Endothelial cell of umbilical vein (primary cell): ENCODE data around the gene OARD1. TPM values are rescaled to one million over a fixed set of nuclear protein-coding genes. Genes with fewer than 3 reads are reported as not detected.

ENCODE experiments used
- BruUV-seq: library from RNA; stranded (reverse); fragments of 400-500 nt; replicated peaks from 2 replicates; lab custom pipeline; 2021; lab: Mats Ljungman, UMichigan
- CTCF ChIA-PET: fragments of 300-600, 350-600 bp; sonication (Branson Sonifier 250); formaldehyde crosslinking; loops from one replicate; lab custom pipeline; 2021; ENCODE audit warnings: antibody characterized with exemption, inconsistent platforms; lab: Charles Lee
- POLR2A ChIA-PET: fragments of 300-600, 350-600 bp; sonication (Branson Sonifier 250); formaldehyde crosslinking; loops from one replicate; lab custom pipeline; 2021; ENCODE audit warnings: antibody characterized with exemption, inconsistent platforms; lab: Charles Lee
- DNase-seq: peaks from one replicate; pipeline ENCODE4 v3.0.0-alpha.2; 2011; ENCODE audit warnings: low read depth, low spot score
- FAIRE-seq: peaks from 2 replicates; lab custom pipeline; 2011; peaks lifted over from hg19 to GRCh38; lab: Jason Lieb, UNC
- H2AFZ ChIP-seq: 2 replicates; pipeline ENCODE4 v1.6.0; 2012; ENCODE audit warnings: low read depth, low read length, control low read depth, inconsistent platforms
- H3K27ac ChIP-seq: 2 replicates; pipeline ENCODE4 v1.5.1; 2011; ENCODE audit warnings: low read depth, mild to moderate bottlenecking, control low read depth, low read length, moderate library complexity; ENCODE audit not compliant: insufficient read depth
- H3K27me3 ChIP-seq, 2 experiments: 2 replicates each; pipeline versions ENCODE4 v1.6.0 to v1.6.1; 2011; ENCODE audit warnings: low read length in 2 of 2, mixed read lengths in 1 of 2; ENCODE audit not compliant: control insufficient read depth in 2 of 2, insufficient read depth in 2 of 2
- H3K36me3 ChIP-seq, 2 experiments: 2 replicates in 1 of 2; 3 replicates in 1 of 2; pipeline ENCODE4 v1.5.1; 2011; ENCODE audit warnings: low read length in 2 of 2, mild to moderate bottlenecking in 1 of 2, moderate library complexity in 1 of 2; ENCODE audit not compliant: control insufficient read depth in 2 of 2, insufficient read depth in 2 of 2; ENCODE audit errors: extremely low read depth in 1 of 2
- H3K4me1 ChIP-seq: 3 replicates; pipeline ENCODE4 v1.5.1; 2011; ENCODE audit warnings: mild to moderate bottlenecking, low read length; ENCODE audit not compliant: control insufficient read depth, insufficient read depth; ENCODE audit errors: extremely low read depth
- H3K4me2 ChIP-seq: 2 replicates; pipeline ENCODE4 v1.6.1; 2011; ENCODE audit warnings: low read length, control low read depth, mixed read lengths; ENCODE audit not compliant: insufficient read depth
- H3K4me3 ChIP-seq, 3 experiments: fragments of 200-600 bp in 1 of 3; sonication (generic), shearing (Covaris generic) in 1 of 3; replicated peaks in 1 of 3; 2 replicates each; pipeline ENCODE4 v1.5.1; 2011 to 2016; ENCODE audit warnings: control low read depth in 3 of 3, low read length in 3 of 3, mild to moderate bottlenecking in 2 of 3, inconsistent platforms in 1 of 3, low read depth in 1 of 3, moderate library complexity in 1 of 3; ENCODE audit not compliant: insufficient read depth in 1 of 3
- H3K79me2 ChIP-seq: 2 replicates; pipeline ENCODE4 v1.6.0; 2012; ENCODE audit warnings: low read length, inconsistent platforms; ENCODE audit not compliant: control insufficient read depth, insufficient read depth
- H3K9ac ChIP-seq: replicated peaks from 2 replicates; pipeline ENCODE3; 2011; ENCODE audit warnings: low read length, control low read depth; ENCODE audit not compliant: insufficient read depth; ENCODE audit errors: extremely low read depth
- H3K9me1 ChIP-seq: replicated peaks from 3 replicates; pipeline ENCODE4 v1.6.0; 2011; ENCODE audit warnings: mild to moderate bottlenecking, low read length; ENCODE audit not compliant: control insufficient read depth, insufficient read depth; ENCODE audit errors: extremely low read depth
- H3K9me3 ChIP-seq: replicated peaks from 2 replicates; pipeline ENCODE4 v1.5.1; 2012; ENCODE audit warnings: low read length, inconsistent platforms; ENCODE audit not compliant: control insufficient read depth, insufficient read depth
- H4K20me1 ChIP-seq: replicated peaks from 2 replicates; pipeline ENCODE3; 2011; ENCODE audit warnings: mild to moderate bottlenecking, low read length; ENCODE audit not compliant: control insufficient read depth, insufficient read depth; ENCODE audit errors: extremely low read depth
- EZH2 ChIP-seq: IDR thresholded peaks from 2 replicates; pipeline ENCODE4 v1.6.1; 2012; ENCODE audit warnings: borderline replicate concordance, low read depth, mild to moderate bottlenecking, moderate library complexity, low read length, inconsistent platforms; ENCODE audit not compliant: severe bottlenecking
- FOS ChIP-seq: IDR thresholded peaks from 2 replicates; pipeline ENCODE4 v1.6.1; 2011; ENCODE audit warnings: mild to moderate bottlenecking, low read length, moderate library complexity, borderline replicate concordance; ENCODE audit not compliant: insufficient read depth
- GATA2 ChIP-seq: IDR thresholded peaks from 2 replicates; pipeline ENCODE4 v1.7.0; 2011; ENCODE audit warnings: low read depth, mild to moderate bottlenecking, moderate library complexity, mixed read lengths, low read length; ENCODE audit not compliant: insufficient read length, insufficient read depth
- JUN ChIP-seq: IDR thresholded peaks from 2 replicates; pipeline ENCODE4 v1.6.1; 2011; ENCODE audit warnings: borderline replicate concordance, low read depth; ENCODE audit not compliant: insufficient read length, insufficient read depth
- MYC ChIP-seq: IDR thresholded peaks from one replicate; pipeline ENCODE4 v1.6.1; 2011; ENCODE audit warnings: mild to moderate bottlenecking, low read depth, low read length
- POLR2A ChIP-seq: IDR thresholded peaks from 2 replicates; pipeline ENCODE4 v1.6.1; 2012; ENCODE audit warnings: low read depth, mild to moderate bottlenecking, control low read depth, low read length
- POLR2AphosphoS5 ChIP-seq: IDR thresholded peaks from 2 replicates; pipeline ENCODE4 v1.6.1; 2012; ENCODE audit warnings: low read depth, mild to moderate bottlenecking, control low read depth, low read length, moderate library complexity; ENCODE audit not compliant: insufficient read depth
- dilution Hi-C: fragments of 300-500 bp; cut with MboI; formaldehyde crosslinking; loops from one replicate; pipeline ENCODE4 v1.15.0; 2019; ENCODE audit warnings: low sequenced_read_pairs; ENCODE audit not compliant: extremely low pct_ligation_motif_present
- intact Hi-C: fragments of 100-400 bp; cut with micrococcal nuclease; formaldehyde crosslinking; loops from one replicate; pipeline ENCODE4 v1.10.0; 2022
- polyA plus RNA-seq, 4 experiments: library from polyadenylated mRNA; depleted of rRNA in 3 of 4; stranded (reverse) in 3 of 4; unstranded in 1 of 4; fragments of >200 nt; gene quantifications; 2 replicates each; pipeline versions ENCODE4 v1.2.1 to v1.2.3, GENCODE V29; 2011 to 2012; ENCODE audit warnings: missing spikeins in 1 of 4
- total RNA-seq: library from RNA; stranded (reverse); gene quantifications from 2 replicates; pipeline ENCODE4 v1.2.3, GENCODE V29; 2021
- TF ChIP-seq, protein P1 (sequence below): IDR thresholded peaks from 2 replicates; pipeline ENCODE4 v1.6.1; 2011; ENCODE audit not compliant: insufficient read depth, insufficient read length
- TF ChIP-seq, protein P2 (sequence below), 2 donors: IDR thresholded peaks; 1 replicate in 1 of 2; 2 replicates in 1 of 2; pipeline ENCODE4 v1.5.1; 2011; ENCODE audit warnings: low read length in 2 of 2, mild to moderate bottlenecking in 2 of 2, moderate library complexity in 2 of 2, control low read depth in 1 of 2, inconsistent platforms in 1 of 2, low read depth in 1 of 2; ENCODE audit not compliant: insufficient read depth in 1 of 2; ENCODE audit errors: extremely low read depth in 1 of 2

The OARD1 gene
- total and polyA plus RNA-seq, 2 donors (not counting 3 experiments of a cell fraction or from before 2014, with no cell fraction given), result 5.2 to 13.0 TPM

DNA sequence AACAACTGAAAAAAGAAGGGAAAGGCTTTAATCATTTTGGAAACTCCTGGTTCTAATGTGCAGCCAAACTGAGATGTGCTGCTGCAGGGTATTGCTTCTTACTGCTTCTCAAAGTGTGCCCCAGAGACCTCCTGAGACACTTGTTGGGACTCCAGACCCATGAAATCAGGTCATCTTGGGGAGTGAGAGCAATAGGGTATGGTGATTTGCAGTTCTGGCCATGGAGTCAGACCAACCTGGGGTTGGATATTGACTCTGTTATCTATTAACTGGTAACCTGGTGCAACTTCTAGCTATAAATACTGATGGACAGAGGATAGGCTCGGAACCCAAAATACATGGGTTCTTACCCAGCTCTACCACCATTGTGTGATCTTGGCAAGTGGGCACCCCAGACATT lies 26.1 kb downstream of the OARD1 start:
- no peak for FAIRE-seq
- no TSS peak for BruUV-seq
- Histone ChIP-seq H3K79me2 (no peaks in the 10 kb centered on the region), H3K9me3 (no peaks in the 10 kb centered on the region), H3K9me1 (no peaks in the 10 kb centered on the region), H3K4me1 (peaks cover 2% of the 10 kb centered on the region), H3K4me2 (no peak overlapping the region), H4K20me1 (no peaks in the 10 kb centered on the region), H2AFZ (no peak overlapping the region), H3K27me3 (peaks cover 0 to 2% of the 10 kb centered on the region in 2 experiments), H3K36me3 (no peaks in the 10 kb centered on the region), H3K9ac (no peak overlapping the region), H3K27ac (no peak overlapping the region), H3K4me3 (no peak overlapping the region)
- ChIA-PET CTCF (interaction anchor here (1.1 to 1.6 kb wide), 3 partner anchors 10 to 17 kb away, joined by 4 to 10 read pairs (median 4); no protein-coding TSS in a partner anchor), POLR2A (no interaction called here)
- dilution Hi-C loops, result no loop called here
- intact Hi-C loops, result no loop called here
- TF ChIP-seq, protein P1, sequence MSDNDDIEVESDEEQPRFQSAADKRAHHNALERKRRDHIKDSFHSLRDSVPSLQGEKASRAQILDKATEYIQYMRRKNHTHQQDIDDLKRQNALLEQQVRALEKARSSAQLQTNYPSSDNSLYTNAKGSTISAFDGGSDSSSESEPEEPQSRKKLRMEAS, result no peak
- TF ChIP-seq, protein P2, sequence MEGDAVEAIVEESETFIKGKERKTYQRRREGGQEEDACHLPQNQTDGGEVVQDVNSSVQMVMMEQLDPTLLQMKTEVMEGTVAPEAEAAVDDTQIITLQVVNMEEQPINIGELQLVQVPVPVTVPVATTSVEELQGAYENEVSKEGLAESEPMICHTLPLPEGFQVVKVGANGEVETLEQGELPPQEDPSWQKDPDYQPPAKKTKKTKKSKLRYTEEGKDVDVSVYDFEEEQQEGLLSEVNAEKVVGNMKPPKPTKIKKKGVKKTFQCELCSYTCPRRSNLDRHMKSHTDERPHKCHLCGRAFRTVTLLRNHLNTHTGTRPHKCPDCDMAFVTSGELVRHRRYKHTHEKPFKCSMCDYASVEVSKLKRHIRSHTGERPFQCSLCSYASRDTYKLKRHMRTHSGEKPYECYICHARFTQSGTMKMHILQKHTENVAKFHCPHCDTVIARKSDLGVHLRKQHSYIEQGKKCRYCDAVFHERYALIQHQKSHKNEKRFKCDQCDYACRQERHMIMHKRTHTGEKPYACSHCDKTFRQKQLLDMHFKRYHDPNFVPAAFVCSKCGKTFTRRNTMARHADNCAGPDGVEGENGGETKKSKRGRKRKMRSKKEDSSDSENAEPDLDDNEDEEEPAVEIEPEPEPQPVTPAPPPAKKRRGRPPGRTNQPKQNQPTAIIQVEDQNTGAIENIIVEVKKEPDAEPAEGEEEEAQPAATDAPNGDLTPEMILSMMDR (IDR thresholded peaks at IDR 0.05; ENCODE audit: extremely low read depth in 1 of 2, insufficient read depth in 1 of 2, low read depth in 1 of 2, low read length in 2 of 2), result no peak
- TF ChIP-seq EZH2, result no peak
- no peak for DNase-seq

DNA sequence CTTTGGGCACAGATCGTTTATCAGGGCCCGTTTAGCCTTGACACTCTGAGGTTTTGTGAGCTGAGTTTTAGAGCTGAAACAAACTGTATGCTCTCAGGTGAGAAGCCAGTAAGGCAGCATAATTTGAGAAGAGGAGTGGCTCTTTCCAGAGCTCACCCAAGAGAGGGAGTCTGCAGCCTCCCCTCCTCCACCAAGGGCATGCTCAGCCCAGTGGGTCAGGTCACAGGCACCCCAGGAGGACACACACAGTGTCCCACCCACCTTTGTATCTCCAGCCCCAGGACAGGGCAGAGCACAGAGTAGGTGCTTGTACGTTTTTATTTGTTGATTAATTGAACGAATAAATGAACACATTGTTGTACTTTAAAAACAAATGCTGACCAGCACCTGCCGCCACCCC lies 26.5 kb downstream of the OARD1 start:
- Histone ChIP-seq H3K9me3 (no peaks in the 10 kb centered on the region), H3K79me2 (no peaks in the 10 kb centered on the region), H3K9ac (no peak overlapping the region), H4K20me1 (no peaks in the 10 kb centered on the region), H2AFZ (no peak overlapping the region), H3K36me3 (no peaks in the 10 kb centered on the region), H3K27ac (no peak overlapping the region), H3K9me1 (no peaks in the 10 kb centered on the region), H3K4me1 (peaks cover 2% of the 10 kb centered on the region), H3K27me3 (peaks cover 0 to 2% of the 10 kb centered on the region in 2 experiments), H3K4me2 (no peak overlapping the region), H3K4me3 (no peak overlapping the region)
- ChIA-PET POLR2A (no interaction called here), CTCF (interaction anchor here (0.7 to 1.6 kb wide), 4 partner anchors 9 to 14 kb away, joined by 3 to 10 read pairs (median 4); no protein-coding TSS in a partner anchor)
- TF ChIP-seq MYC (no peak), GATA2 (no peak), POLR2A (no peak), POLR2AphosphoS5 (no peak), JUN (no peak), FOS (no peak), EZH2 (no peak)
- TF ChIP-seq, protein P2 (IDR thresholded peaks at IDR 0.05; ENCODE audit: extremely low read depth in 1 of 2, insufficient read depth in 1 of 2, low read depth in 1 of 2, low read length in 2 of 2), result no peak
- TF ChIP-seq, protein P1, result no peak
- FAIRE-seq (no peak), DNase-seq (no peak)
- intact Hi-C loops (no loop called here), dilution Hi-C loops (no loop called here)
- BruUV-seq, result no TSS peak
